ENCODE data around the gene HNRNPH2. TPM values are rescaled to one million over a fixed set of nuclear protein-coding genes. Genes with fewer than 3 reads are reported as not detected.

Gene HNRNPH2
- total RNA-seq, 1 donor = 66.2 TPM

DNA sequence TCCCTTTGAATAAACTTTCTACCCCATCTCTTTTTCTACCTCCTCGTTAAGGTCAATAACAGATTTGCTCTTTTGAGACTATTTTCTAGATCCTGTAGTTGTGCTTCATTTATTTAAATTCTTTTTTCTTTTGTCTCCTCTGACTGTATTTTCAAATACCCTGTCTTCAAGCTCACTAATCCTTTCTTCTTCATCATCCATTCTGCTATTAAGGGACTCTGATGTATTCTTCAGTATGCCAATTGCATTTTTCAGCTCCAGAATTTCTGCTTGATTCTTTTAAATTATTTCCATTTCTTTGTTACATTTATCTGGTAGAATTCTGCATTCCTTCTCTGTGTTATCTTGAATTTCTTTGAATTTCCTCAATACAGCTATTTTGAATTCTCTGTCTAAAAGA lies 41.3 kb downstream of the HNRNPH2 start:
- DNase-seq (ENCODE audit: low read depth) = no peak
- TF ChIP-seq, protein P1, sequence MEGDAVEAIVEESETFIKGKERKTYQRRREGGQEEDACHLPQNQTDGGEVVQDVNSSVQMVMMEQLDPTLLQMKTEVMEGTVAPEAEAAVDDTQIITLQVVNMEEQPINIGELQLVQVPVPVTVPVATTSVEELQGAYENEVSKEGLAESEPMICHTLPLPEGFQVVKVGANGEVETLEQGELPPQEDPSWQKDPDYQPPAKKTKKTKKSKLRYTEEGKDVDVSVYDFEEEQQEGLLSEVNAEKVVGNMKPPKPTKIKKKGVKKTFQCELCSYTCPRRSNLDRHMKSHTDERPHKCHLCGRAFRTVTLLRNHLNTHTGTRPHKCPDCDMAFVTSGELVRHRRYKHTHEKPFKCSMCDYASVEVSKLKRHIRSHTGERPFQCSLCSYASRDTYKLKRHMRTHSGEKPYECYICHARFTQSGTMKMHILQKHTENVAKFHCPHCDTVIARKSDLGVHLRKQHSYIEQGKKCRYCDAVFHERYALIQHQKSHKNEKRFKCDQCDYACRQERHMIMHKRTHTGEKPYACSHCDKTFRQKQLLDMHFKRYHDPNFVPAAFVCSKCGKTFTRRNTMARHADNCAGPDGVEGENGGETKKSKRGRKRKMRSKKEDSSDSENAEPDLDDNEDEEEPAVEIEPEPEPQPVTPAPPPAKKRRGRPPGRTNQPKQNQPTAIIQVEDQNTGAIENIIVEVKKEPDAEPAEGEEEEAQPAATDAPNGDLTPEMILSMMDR (IDR thresholded peaks at IDR 0.05; ENCODE audit: insufficient read depth, low read length) = no peak
- no peak overlapping the region for H3K4me3 ChIP-seq (ENCODE audit: low read depth, low read length)

DNA sequence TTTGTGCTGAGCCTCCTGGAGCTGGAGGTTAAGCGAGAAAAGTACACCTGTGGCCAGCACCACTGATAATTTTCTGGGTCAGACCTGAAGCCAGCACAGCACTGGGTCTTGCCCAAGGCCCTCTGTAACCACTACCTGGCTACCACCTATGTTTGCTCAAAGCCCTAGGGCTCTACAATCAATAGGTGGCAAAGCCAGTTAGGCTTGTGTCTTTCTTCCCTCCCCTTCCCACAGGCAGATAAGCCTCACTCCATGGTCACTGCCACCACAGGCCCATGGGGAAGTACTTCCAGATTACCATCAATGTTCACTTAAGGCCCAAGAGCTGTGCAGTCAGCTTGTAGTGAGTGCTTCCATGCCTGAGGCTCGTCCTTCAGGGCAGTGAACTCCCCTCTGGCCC lies 42.1 kb downstream of the HNRNPH2 start:
- no peak overlapping the region for H3K4me3 ChIP-seq (ENCODE audit: low read depth, low read length)
- TF ChIP-seq, protein P1 (IDR thresholded peaks at IDR 0.05; ENCODE audit: insufficient read depth, low read length) = no peak
- no peak for DNase-seq (ENCODE audit: low read depth)

DNA sequence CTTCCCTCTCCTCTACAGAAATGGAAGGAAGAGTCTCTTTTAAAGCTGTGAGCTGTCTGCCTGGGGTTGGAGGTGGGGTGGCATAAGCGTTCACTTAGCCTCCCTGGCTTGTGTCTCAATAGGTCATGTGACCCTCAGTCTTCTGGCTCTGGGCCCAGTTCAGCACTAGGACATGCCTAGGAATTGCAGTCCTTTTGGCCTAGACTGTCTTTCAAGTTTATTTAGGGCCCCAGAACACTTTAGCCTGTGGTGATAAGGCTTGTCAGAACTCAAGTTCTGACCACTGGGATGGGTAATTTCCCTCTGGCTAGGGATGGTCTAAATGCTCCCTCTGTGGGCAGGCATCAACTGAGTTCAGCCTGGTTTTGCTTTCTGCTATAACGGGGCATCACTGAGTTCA lies 42.9 kb downstream of the HNRNPH2 start:
- TF ChIP-seq, protein P1 (IDR thresholded peaks at IDR 0.05; ENCODE audit: insufficient read depth, low read length) = no peak
- DNase-seq (ENCODE audit: low read depth) = peak; percentile 60
- no peak overlapping the region for H3K4me3 ChIP-seq (ENCODE audit: low read depth, low read length)

DNA sequence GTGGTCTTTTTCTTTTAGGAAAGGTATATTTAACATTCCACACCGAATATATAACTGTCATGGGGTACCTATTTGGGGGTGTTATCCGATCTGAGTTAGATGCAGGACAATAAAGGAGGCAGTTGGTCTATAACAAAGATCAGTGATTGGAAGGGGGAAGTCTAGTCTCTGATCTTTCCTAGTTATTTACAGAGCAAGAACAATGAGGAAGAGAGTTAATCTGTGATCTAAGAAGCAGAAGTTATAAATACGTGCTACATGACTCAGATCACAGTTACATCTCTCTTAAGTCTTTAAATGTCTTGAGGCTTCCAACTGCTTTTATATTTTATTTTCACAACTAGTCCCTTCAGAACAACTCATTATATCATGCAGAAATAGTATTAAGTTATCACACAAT lies 44.0 kb downstream of the HNRNPH2 start:
- no peak overlapping the region for H3K4me3 ChIP-seq (ENCODE audit: low read depth, low read length)
- TF ChIP-seq, protein P1 (IDR thresholded peaks at IDR 0.05; ENCODE audit: insufficient read depth, low read length) = no peak
- DNase-seq (ENCODE audit: low read depth) = no peak

DNA sequence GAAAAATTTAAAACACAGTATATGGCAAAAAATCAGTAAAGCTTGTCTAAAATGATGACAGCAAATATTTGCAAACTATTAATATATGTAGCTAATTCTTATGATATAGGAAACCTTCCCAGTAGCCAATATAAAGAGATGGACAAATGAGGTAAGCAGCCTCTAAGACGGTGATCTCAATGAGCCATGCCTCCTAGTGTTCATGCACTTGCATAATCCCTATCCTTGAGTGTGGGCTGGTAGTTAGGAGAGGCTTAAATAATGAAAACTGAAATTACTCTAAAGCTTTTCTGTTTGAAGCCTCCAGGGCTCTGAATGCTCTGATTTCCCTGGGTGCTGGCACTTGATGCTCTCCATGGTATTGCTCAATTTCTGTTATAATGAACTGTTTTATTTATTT lies 52.6 kb downstream of the HNRNPH2 start:
- TF ChIP-seq, protein P1 (IDR thresholded peaks at IDR 0.05; ENCODE audit: insufficient read depth, low read length) = no peak
- no peak for DNase-seq (ENCODE audit: low read depth)
- H3K4me3 ChIP-seq (ENCODE audit: low read depth, low read length) = no peak overlapping the region

DNA sequence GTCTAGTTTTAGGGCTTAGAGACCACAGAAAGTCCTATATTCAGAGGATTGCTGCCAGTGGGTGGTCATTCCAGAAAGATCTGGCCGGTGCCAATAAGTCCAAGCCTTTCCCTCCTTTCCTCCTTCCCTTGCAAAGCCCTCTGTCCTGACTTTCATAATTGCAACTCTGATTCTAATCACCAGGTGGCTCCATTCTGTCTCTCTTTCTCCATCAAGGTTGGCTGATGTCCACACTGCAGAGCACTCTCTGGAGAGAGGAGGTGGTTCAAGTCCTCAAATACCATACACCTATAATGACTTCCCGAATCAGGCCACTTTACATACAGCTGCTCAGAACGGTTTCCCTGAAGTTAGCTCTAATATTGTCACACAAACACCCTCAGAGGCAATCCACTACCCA lies 54.9 kb downstream of the HNRNPH2 start:
- DNase-seq (ENCODE audit: low read depth) = peak; percentile 54
- TF ChIP-seq, protein P1 (IDR thresholded peaks at IDR 0.05; ENCODE audit: insufficient read depth, low read length) = peak; percentile 56
- no peak overlapping the region for H3K4me3 ChIP-seq (ENCODE audit: low read depth, low read length)

Other genes with a start within 250 kb of the HNRNPH2 start
- gene DRP2, start 188.4 kb upstream of the HNRNPH2 start, total RNA-seq (ENCODE audit: low replicate concordance) = 0.41 and 1.8 TPM in 2 replicates
- 0.63 and 0.98 TPM in 2 replicates for gene TAF7L, start 116.9 kb upstream of the HNRNPH2 start, total RNA-seq (ENCODE audit: low replicate concordance)
- gene TIMM8A, start 59.5 kb upstream of the HNRNPH2 start, total RNA-seq (ENCODE audit: low replicate concordance) = 3.2 and 8.8 TPM in 2 replicates
- not detected in 2 replicates for gene BTK, start 22.0 kb upstream of the HNRNPH2 start, total RNA-seq (ENCODE audit: low replicate concordance)
- 1,088 and 1,131 TPM in 2 replicates for gene RPL36A, start 17.2 kb upstream of the HNRNPH2 start, total RNA-seq (ENCODE audit: low replicate concordance)
- 18.8 and 19.6 TPM in 2 replicates for gene GLA, start 297 bp upstream of the HNRNPH2 start, total RNA-seq (ENCODE audit: low replicate concordance)
- 4.0 and 25.4 TPM in 2 replicates for gene ARMCX4, start 77.2 kb downstream of the HNRNPH2 start, total RNA-seq (ENCODE audit: low replicate concordance)
- gene ARMCX1, start 142.3 kb downstream of the HNRNPH2 start, total RNA-seq (ENCODE audit: low replicate concordance) = 52.0 and 104 TPM in 2 replicates
- gene ARMCX6, start 209.8 kb downstream of the HNRNPH2 start, total RNA-seq (ENCODE audit: low replicate concordance) = 19.1 and 45.6 TPM in 2 replicates
- 69.4 and 146 TPM in 2 replicates for gene ARMCX3, start 214.9 kb downstream of the HNRNPH2 start, total RNA-seq (ENCODE audit: low replicate concordance)

Measured in fibroblast of the aortic adventitia (primary cell).